GM23248 (cell line): ENCODE results near the gene CENPX. TPM values are rescaled to one million over a fixed set of nuclear protein-coding genes. Genes with fewer than 3 reads are reported as not detected.

Experiments used
- DNase-seq: peaks from one replicate; pipeline ENCODE4 v3.0.0-alpha.2; 2015
- H2AFZ ChIP-seq: fragments of 200-600 bp; sonication (generic); 2 replicates; pipeline ENCODE4 v1.6.1; 2016; ENCODE audit warnings: antibody characterized with exemption
- H3F3A ChIP-seq: fragments of 200-600 bp; sonication (generic); 2 replicates; pipeline ENCODE4 v1.6.1; 2016; ENCODE audit warnings: mild to moderate bottlenecking, antibody characterized with exemption, mixed run types; ENCODE audit not compliant: insufficient read depth
- H3K27ac ChIP-seq: fragments of 200-600 bp; sonication (generic); 2 replicates; pipeline ENCODE4 v1.5.1; 2016; ENCODE audit warnings: mild to moderate bottlenecking
- H3K27me3 ChIP-seq: fragments of 200-600 bp; sonication (generic); replicated peaks from 2 replicates; pipeline ENCODE4 v1.6.1; 2016; ENCODE audit warnings: mild to moderate bottlenecking; ENCODE audit not compliant: insufficient read depth
- H3K36me3 ChIP-seq: fragments of 200-600 bp; sonication (generic); 2 replicates; pipeline ENCODE4 v1.6.1; 2016; ENCODE audit warnings: low read depth, mild to moderate bottlenecking
- H3K4me1 ChIP-seq: fragments of 200-600 bp; sonication (generic); 2 replicates; pipeline ENCODE4 v1.6.1; 2016; ENCODE audit warnings: mild to moderate bottlenecking; ENCODE audit not compliant: insufficient read depth
- H3K4me2 ChIP-seq: fragments of 200-600 bp; sonication (generic); one replicate; pipeline ENCODE4 v1.6.1; 2016; ENCODE audit warnings: mild to moderate bottlenecking; ENCODE audit not compliant: unreplicated experiment
- H3K4me3 ChIP-seq: fragments of 200-600 bp; sonication (generic); 2 replicates; pipeline ENCODE4 v1.5.1; 2016; ENCODE audit warnings: mild to moderate bottlenecking
- H3K79me2 ChIP-seq: fragments of 200-600 bp; sonication (generic); 2 replicates; pipeline ENCODE4 v1.6.1; 2016; ENCODE audit warnings: mild to moderate bottlenecking; ENCODE audit not compliant: insufficient read depth
- H3K9ac ChIP-seq: fragments of 200-600 bp; sonication (generic); 2 replicates; pipeline ENCODE4 v1.6.1; 2016; ENCODE audit warnings: mild to moderate bottlenecking
- H3K9me2 ChIP-seq: fragments of 200-600 bp; sonication (generic); 2 replicates; pipeline ENCODE4 v1.6.1; 2016; ENCODE audit warnings: mixed run types, mild to moderate bottlenecking, moderate library complexity; ENCODE audit not compliant: insufficient read depth
- H3K9me3 ChIP-seq: fragments of 200-600 bp; sonication (generic); one replicate; pipeline ENCODE4 v1.6.1; 2017; ENCODE audit warnings: low read depth
- H4K20me1 ChIP-seq: fragments of 200-600 bp; sonication (generic); 2 replicates; pipeline ENCODE4 v1.6.0; 2016; ENCODE audit not compliant: insufficient read depth
- EZH2 ChIP-seq: fragments of 200-600 bp; sonication (generic); IDR thresholded peaks from 2 replicates; pipeline ENCODE4 v1.6.1; 2018; ENCODE audit warnings: antibody characterized with exemption, mild to moderate bottlenecking; ENCODE audit not compliant: insufficient read depth, poor library complexity, severe bottlenecking
- EZH2phosphoT487 ChIP-seq: fragments of 200-600 bp; sonication (generic); IDR thresholded peaks from 2 replicates; pipeline ENCODE4 v1.6.1; 2018; ENCODE audit warnings: antibody characterized with exemption, moderate library complexity, mild to moderate bottlenecking, low read depth; ENCODE audit not compliant: insufficient read depth
- WGBS, 2 experiments: methylation state at CpG; one replicate each; pipeline ENCODE4 v1.1.6; 2015 to 2017; ENCODE audit warnings: low lambda C conversion rate in 2 of 2, low coverage in 1 of 2; ENCODE audit errors: missing lambda C conversion rate in 2 of 2; 5-methylcytosine and 5-hydroxymethylcytosine counted together
- in situ Hi-C: fragments of 300-500 bp; cut with MboI; formaldehyde crosslinking; loops from 2 replicates; pipeline ENCODE4 v1.15.0; 2020
- polyA plus RNA-seq: library from polyadenylated mRNA; unstranded; fragments of >200 nt; fragmentation: Nextera tagmentation; extraction: Ambion mirVana; gene quantifications from 2 replicates; pipeline ENCODE4 v1.2.1, GENCODE V29; 2016
- total RNA-seq: library from RNA; depleted of rRNA; stranded (reverse); fragments of >200 nt; shearing (Covaris generic); gene quantifications from 2 replicates; pipeline ENCODE4 v1.2.3, GENCODE V29; 2014

Gene CENPX
- total and polyA plus RNA-seq, 2 experiments from 2014 or later = 43.9 to 68.6 TPM

DNA sequence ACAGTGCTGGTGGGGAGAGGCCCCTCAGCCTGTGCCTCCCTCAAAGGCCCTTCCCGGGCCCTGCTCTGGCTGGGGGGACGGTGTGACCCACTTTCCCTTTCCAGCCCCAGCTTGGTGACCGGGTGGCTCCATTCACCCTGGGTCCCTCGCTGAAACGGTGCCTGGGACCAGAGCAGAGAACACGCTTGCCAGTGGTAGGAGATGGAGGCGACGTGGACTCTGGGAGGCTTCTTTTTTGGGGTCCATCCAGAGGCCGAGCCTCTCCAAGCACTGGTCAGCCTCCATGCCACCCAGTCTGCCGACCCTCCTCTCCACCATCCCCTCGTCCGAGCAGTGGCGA is 7.7 kb downstream of the CENPX start:
- H4K20me1 ChIP-seq = no peaks in the 10 kb centered on the region
- no peaks in the 10 kb centered on the region for H3K9me2 ChIP-seq
- H3K27ac ChIP-seq = no peak overlapping the region
- H3K4me3 ChIP-seq = no peak overlapping the region
- H3K9ac ChIP-seq = no peak overlapping the region
- H3K4me2 ChIP-seq = no peak overlapping the region
- no peaks in the 10 kb centered on the region for H3K36me3 ChIP-seq
- no peaks in the 10 kb centered on the region for H3K9me3 ChIP-seq
- WGBS, 2 experiments = 73 to 91% methylated on average over 9 to 11 of the region's 13 CpGs
- no peak for TF ChIP-seq EZH2phosphoT487
- TF ChIP-seq EZH2 = no peak
- no peak overlapping the region for H2AFZ ChIP-seq
- H3K4me1 ChIP-seq = no peaks in the 10 kb centered on the region
- DNase-seq = no peak
- no peaks in the 10 kb centered on the region for H3K79me2 ChIP-seq
- H3F3A ChIP-seq = no peaks in the 10 kb centered on the region
- no peaks in the 10 kb centered on the region for H3K27me3 ChIP-seq
- in situ Hi-C loops = no loop called here

DNA sequence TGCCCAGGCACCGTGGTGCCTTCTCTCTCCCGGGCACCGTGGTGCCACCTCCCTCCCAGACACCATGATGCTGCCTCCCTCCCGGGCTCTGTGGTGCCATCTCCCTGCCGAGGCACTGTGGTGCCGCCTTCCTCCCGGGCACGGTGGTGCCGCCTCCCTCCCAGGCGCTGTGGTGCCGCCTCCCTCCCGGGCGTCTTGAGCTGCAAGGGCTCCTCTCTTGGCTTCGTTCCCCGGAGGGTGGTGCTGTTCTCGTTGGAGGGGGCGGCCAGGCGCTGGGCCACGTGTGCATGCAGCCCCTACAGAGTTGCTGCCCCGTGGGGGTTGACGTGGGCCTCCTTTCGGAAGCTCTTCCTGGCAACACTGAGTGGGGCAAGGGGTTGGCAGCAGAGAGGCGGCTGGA is 8.2 kb downstream of the CENPX start:
- no peak for TF ChIP-seq EZH2phosphoT487
- no peak overlapping the region for H3K4me3 ChIP-seq
- no peaks in the 10 kb centered on the region for H3K9me3 ChIP-seq
- H3K27me3 ChIP-seq = no peaks in the 10 kb centered on the region
- no peaks in the 10 kb centered on the region for H3K79me2 ChIP-seq
- no peaks in the 10 kb centered on the region for H3F3A ChIP-seq
- H3K4me1 ChIP-seq = no peaks in the 10 kb centered on the region
- no peaks in the 10 kb centered on the region for H3K36me3 ChIP-seq
- in situ Hi-C loops = no loop called here
- DNase-seq = no peak
- no peak overlapping the region for H3K4me2 ChIP-seq
- H4K20me1 ChIP-seq = no peaks in the 10 kb centered on the region
- H3K9ac ChIP-seq = no peak overlapping the region
- H2AFZ ChIP-seq = no peak overlapping the region
- H3K9me2 ChIP-seq = no peaks in the 10 kb centered on the region
- WGBS, 2 experiments = 57 to 66% methylated on average over 21 to 23 of the region's 23 CpGs
- H3K27ac ChIP-seq = no peak overlapping the region

DNA sequence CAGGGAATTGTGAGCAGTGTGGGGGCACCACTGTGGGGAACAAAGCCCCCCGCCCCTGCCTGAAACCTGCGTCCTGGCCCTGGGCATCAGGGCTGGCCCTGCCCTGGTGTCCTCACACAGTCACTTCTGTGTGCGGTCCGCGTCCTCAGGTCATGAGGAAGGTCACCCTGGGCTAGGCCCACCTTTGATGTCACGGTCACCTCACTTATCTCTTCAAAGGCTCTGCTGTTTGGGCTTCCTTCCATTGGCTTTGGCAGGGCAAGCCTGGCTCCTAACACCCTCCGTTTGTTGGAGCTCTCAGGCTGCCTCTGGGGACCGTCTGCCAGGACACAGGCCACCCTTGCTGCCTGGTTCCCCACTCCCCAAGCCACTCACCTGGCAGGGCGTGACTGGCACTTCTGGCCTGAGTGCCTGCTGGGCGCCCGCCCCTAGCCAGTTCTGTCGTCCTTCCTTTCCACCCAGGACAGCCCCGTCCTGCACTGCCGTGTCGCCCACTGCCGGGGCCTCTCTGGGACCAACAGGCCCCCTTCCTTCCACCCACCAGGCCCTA is 8.8 kb downstream of the CENPX start:
- Histone ChIP-seq H3K9me3 (no peaks in the 10 kb centered on the region), H3K9ac (no peak overlapping the region), H3K79me2 (no peaks in the 10 kb centered on the region), H3K27me3 (no peaks in the 10 kb centered on the region), H4K20me1 (no peaks in the 10 kb centered on the region), H3K4me2 (no peak overlapping the region), H3K9me2 (no peaks in the 10 kb centered on the region), H3K4me3 (no peak overlapping the region), H3K27ac (no peak overlapping the region), H3K4me1 (no peaks in the 10 kb centered on the region), H3K36me3 (no peaks in the 10 kb centered on the region), H3F3A (no peaks in the 10 kb centered on the region), H2AFZ (no peak overlapping the region)
- no peak for DNase-seq
- TF ChIP-seq EZH2phosphoT487 = no peak
- TF ChIP-seq EZH2 = no peak
- 91 to 93% methylated on average over 13 to 16 of the region's 16 CpGs for WGBS, 2 experiments
- in situ Hi-C loops = no loop called here

DNA sequence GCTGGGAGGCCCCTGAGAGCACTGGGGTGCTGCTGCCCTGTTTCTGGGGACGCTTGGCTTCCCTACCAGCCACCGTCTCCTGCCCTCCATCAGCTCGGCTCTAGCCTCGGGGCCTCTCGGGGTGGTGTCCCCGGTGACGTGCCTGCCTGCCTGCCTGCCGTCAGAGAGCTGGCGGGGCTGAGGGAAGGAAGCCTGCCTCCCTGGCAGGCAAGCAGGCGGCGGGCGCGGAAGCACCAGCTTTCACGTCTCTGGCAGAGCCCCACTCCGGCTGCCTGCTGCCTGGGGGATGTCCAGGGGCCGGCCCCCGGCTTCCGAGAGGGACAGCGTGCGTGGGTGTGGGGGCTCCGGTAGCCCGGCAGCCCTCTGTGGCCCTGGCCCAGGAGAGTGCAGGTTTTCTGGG is 9.3 kb downstream of the CENPX start:
- H3K27ac ChIP-seq = no peak overlapping the region
- no peak for TF ChIP-seq EZH2phosphoT487
- H3K79me2 ChIP-seq = no peaks in the 10 kb centered on the region
- H3K9ac ChIP-seq = no peak overlapping the region
- no peaks in the 10 kb centered on the region for H3K27me3 ChIP-seq
- no peak for DNase-seq
- no peaks in the 10 kb centered on the region for H3F3A ChIP-seq
- no peaks in the 10 kb centered on the region for H3K36me3 ChIP-seq
- H2AFZ ChIP-seq = no peak overlapping the region
- 89 to 91% methylated on average over 12 to 22 of the region's 22 CpGs for WGBS, 2 experiments
- no peaks in the 10 kb centered on the region for H4K20me1 ChIP-seq
- no peaks in the 10 kb centered on the region for H3K9me3 ChIP-seq
- H3K4me3 ChIP-seq = no peak overlapping the region
- H3K4me1 ChIP-seq = no peaks in the 10 kb centered on the region
- H3K4me2 ChIP-seq = no peak overlapping the region
- H3K9me2 ChIP-seq = no peaks in the 10 kb centered on the region
- in situ Hi-C loops = no loop called here

DNA sequence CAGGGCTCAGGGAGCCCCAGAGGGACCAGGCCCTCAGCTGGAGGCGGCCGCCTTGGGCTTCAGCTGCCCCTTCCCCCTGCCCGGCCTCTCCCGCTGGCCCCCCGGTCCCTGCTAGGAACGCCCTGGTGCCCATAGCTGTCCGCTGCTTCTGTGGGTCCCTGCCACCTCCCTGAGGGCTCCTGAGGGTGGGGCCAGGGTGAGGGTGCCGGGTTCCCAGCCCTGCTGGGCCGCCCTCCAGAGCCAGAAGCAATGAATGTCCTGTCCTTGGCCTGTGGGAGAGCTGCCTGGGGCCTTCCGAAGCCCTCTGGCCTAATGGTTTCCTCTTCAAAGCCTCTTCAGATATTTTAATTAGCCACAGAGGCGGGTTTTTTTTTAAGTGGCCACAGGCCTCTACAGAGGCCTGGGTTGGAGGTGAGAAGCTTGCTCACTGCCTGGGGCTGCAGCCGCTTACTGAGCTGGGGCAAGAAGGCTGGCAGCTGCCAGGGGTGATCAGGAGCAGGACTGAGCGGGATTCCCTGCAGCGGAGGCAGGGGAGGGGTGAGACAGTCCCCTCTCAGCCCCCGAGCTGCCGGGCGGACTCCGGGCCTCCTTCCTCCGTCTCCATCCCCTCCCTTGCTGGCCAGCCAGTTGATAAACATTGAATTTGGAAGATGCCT is 9.9 kb downstream of the CENPX start:
- no peaks in the 10 kb centered on the region for H4K20me1 ChIP-seq
- no peaks in the 10 kb centered on the region for H3K9me3 ChIP-seq
- no peak overlapping the region for H3K27ac ChIP-seq
- H3K79me2 ChIP-seq = no peaks in the 10 kb centered on the region
- H3K9ac ChIP-seq = no peak overlapping the region
- no peaks in the 10 kb centered on the region for H3F3A ChIP-seq
- H3K4me3 ChIP-seq = no peak overlapping the region
- WGBS, 2 experiments = 91% methylated on average over 16 to 19 of the region's 19 CpGs
- no peaks in the 10 kb centered on the region for H3K36me3 ChIP-seq
- no peaks in the 10 kb centered on the region for H3K9me2 ChIP-seq
- no peak for DNase-seq
- no peak overlapping the region for H3K4me2 ChIP-seq
- no peaks in the 10 kb centered on the region for H3K4me1 ChIP-seq
- H2AFZ ChIP-seq = no peak overlapping the region
- no peak for TF ChIP-seq EZH2
- TF ChIP-seq EZH2phosphoT487 = no peak
- no peaks in the 10 kb centered on the region for H3K27me3 ChIP-seq
- in situ Hi-C loops = no loop called here
